Body of pancreas (tissue), 4 donors: ENCODE measurements around the gene MRGPRG. TPM values are rescaled to one million over a fixed set of nuclear protein-coding genes. Genes with fewer than 3 reads are reported as not detected.
"Not testable (repeated sequence)": the region's sequence is repeated elsewhere in the genome, so short reads cannot be mapped to it uniquely, and the experiment has no call there.

Source experiments
- ATAC-seq: fragments of 150-250 bp; one replicate; pipeline ENCODE4 v1.9.1; 2016
- DNase-seq, 4 donors: peaks; one replicate each; pipeline ENCODE4 v3.0.0-alpha.2; 2019
- H3K27ac ChIP-seq, 4 donors: fragments of 200-600 bp; sonication (generic); 1 replicate in 3 of 4; 2 replicates in 1 of 4; pipeline versions ENCODE4 v1.5.1 to v1.6.1; 2016 to 2019; ENCODE audit warnings: mild to moderate bottlenecking in 1 of 4, mixed read lengths in 1 of 4, moderate library complexity in 1 of 4
- H3K27me3 ChIP-seq, 2 donors: fragments of 200-600 bp; sonication (generic); one replicate each; pipeline ENCODE4 v1.6.0; 2016; ENCODE audit warnings: mild to moderate bottlenecking in 1 of 2
- H3K36me3 ChIP-seq, 2 donors: fragments of 200-600 bp; sonication (generic); replicated peaks in 1 of 2; 2 replicates each; pipeline ENCODE4 v1.5.1; 2016; ENCODE audit warnings: low read depth in 2 of 2; ENCODE audit not compliant: insufficient read depth in 1 of 2
- H3K4me1 ChIP-seq: fragments of 200-600 bp; sonication (generic); one replicate; pipeline ENCODE4 v1.6.0; 2016
- H3K4me3 ChIP-seq, 2 donors: fragments of 200-600 bp; sonication (generic); 1 replicate in 1 of 2; 2 replicates in 1 of 2; pipeline ENCODE4 v1.5.1; 2016 to 2019
- H3K9me3 ChIP-seq, 3 donors: fragments of 200-600 bp; sonication (generic); 1 replicate in 2 of 3; 2 replicates in 1 of 3; pipeline ENCODE4 v1.5.1; 2016
- CTCF ChIP-seq, 7 experiments: fragments of 450-650 bp in 4 of 7; fragments of 200-600 bp in 3 of 7; sonication (generic) in 3 of 7; IDR thresholded peaks; one replicate each; pipeline ENCODE4 v1.5.1; 2016 to 2019; ENCODE audit warnings: antibody characterized with exemption in 7 of 7
- POLR2A ChIP-seq, 3 donors: fragments of 450-650 bp; IDR thresholded peaks; one replicate each; pipeline ENCODE4 v1.6.1; 2016; ENCODE audit warnings: antibody characterized with exemption in 3 of 3, mild to moderate bottlenecking in 2 of 3
- WGBS, 2 donors: methylation state at CpG; one replicate each; pipeline ENCODE4 v1.1.5; 2017; 5-methylcytosine and 5-hydroxymethylcytosine counted together
- intact Hi-C: fragments of 100-400 bp; cut with DNase I; formaldehyde crosslinking; loops from one replicate; pipeline ENCODE4 v1.15.1; 2023
- total RNA-seq, 2 donors: library from RNA; depleted of rRNA; stranded (reverse); fragments of >200 nt; gene quantifications; one replicate each; pipeline ENCODE4 v1.1.0, GENCODE V29; 2016

MRGPRG gene
- total RNA-seq, 2 donors from 2014 or later: not detected

DNA sequence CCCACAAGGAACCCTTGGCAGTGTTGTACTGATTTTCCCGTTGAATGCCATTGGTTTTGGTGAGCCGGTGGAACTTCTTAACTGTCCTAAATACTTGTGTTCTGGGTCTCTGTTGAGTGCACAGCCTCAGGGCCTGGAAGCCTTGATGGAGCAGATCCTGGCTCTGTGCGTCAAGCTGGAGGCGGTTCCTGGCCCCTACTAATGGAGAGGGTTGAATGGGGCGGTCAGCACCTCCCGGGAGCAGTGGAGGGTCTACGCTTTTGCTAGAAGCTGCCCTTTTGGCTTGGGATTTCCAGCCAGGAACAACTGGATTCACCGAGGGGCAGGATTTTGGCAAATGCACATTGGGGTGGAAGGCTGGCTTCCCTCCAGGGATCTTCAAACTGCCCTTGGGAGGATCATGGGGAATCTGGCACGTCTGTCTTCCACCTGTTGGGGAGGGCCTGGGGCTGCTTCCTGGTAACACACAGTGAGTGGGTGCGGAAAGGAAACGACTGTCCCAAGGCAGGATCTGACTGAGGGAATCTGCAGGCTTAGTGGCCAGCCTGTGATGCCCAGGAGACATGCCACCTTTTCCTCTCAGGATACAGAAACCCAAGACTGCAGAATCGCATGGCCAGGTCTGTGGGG, 46.6 kb downstream of the MRGPRG start:
- Histone ChIP-seq H3K4me1 (peaks cover 18% of the 10 kb centered on the region), H3K36me3 (no peaks in the 10 kb centered on the region), H3K4me3 (no peak overlapping the region), H3K27ac (no peak overlapping the region), H3K9me3 (no peaks in the 10 kb centered on the region), H3K27me3 (no peaks in the 10 kb centered on the region)
- 70 to 83% methylated on average over 2 to 12 of the region's 12 CpGs for WGBS, 2 donors
- ATAC-seq (no peak), DNase-seq (peak in 1 of 4 donors; percentile 5)
- intact Hi-C loops: no loop called here
- TF ChIP-seq CTCF (IDR thresholded peaks at IDR 0.05) (no peak), POLR2A (IDR thresholded peaks at IDR 0.05) (no peak)

DNA sequence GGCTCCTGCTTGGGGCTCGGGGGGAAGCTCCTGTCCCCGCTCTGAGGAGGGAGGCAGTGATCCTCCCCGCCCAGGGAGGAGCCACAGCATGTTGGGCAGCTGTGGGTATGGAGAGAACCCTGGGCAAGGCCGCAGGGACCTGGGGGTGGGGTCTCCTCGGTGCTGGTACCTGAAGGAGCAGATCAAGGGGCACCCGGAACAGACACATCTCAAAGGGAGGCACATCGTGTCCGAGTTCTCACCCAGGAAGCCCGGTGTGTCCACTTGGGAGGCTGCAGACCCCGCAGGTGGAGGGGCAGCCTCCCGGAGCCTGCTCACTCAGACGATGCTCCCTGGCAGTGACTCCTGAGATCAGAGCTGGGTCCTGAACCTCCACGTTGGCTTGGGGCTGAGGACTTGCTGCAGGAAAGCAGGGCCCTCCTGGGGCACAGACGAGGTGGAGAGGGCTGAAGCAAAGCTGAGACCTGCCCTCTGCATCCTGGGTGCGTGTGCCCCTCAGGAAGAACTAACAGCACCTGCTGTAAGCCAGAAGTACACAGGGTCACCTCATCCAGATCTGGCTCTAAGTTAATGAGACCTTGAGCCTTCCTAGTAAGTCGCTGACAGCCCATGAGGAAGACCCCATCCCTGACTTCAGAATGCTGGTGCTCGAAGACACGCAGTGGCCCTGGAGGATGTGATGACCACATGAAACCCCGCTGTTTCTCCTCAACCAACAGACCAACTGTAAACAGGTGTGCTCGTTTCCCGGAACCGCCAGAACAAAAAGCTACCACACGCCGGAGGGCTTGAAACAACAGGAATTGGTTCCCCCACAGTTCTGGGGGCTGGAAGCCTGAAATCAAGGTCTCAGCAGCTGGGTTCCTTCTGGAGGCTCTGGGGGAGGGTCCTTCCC, 47.6 kb downstream of the MRGPRG start:
- H3K4me3 ChIP-seq: no peak overlapping the region
- WGBS, 2 donors: 79 to 86% methylated on average over 9 to 24 of the region's 24 CpGs
- no peaks in the 10 kb centered on the region for H3K27me3 ChIP-seq
- DNase-seq (peak in 1 of 4 donors; percentile 10), ATAC-seq (no peak)
- TF ChIP-seq POLR2A (IDR thresholded peaks at IDR 0.05): no peak
- no peak for TF ChIP-seq CTCF (IDR thresholded peaks at IDR 0.05)
- H3K36me3 ChIP-seq: no peaks in the 10 kb centered on the region
- H3K27ac ChIP-seq: no peak overlapping the region
- H3K4me1 ChIP-seq: peaks cover 20% of the 10 kb centered on the region
- intact Hi-C loops: no loop called here
- no peaks in the 10 kb centered on the region for H3K9me3 ChIP-seq

- no peaks in the 10 kb centered on the region for H3K9me3 ChIP-seq
- intact Hi-C loops: no loop called here
- H3K27me3 ChIP-seq: no peaks in the 10 kb centered on the region
- H3K4me3 ChIP-seq: no peak overlapping the region
- ATAC-seq (no peak), DNase-seq (peak in 2 of 4 donors; percentile 11 to 48)
- WGBS, 2 donors: 21 to 37% methylated on average over 11 to 16 of the region's 18 CpGs
- H3K4me1 ChIP-seq: peaks cover 28% of the 10 kb centered on the region
- no peak for TF ChIP-seq POLR2A (IDR thresholded peaks at IDR 0.05)
- TF ChIP-seq CTCF (IDR thresholded peaks at IDR 0.05): no peak
- H3K36me3 ChIP-seq: no peaks in the 10 kb centered on the region
- no peak overlapping the region for H3K27ac ChIP-seq
Measured at GRCh38 chr11:3170044-3170755, 48.4 kb downstream of the MRGPRG start.

DNA sequence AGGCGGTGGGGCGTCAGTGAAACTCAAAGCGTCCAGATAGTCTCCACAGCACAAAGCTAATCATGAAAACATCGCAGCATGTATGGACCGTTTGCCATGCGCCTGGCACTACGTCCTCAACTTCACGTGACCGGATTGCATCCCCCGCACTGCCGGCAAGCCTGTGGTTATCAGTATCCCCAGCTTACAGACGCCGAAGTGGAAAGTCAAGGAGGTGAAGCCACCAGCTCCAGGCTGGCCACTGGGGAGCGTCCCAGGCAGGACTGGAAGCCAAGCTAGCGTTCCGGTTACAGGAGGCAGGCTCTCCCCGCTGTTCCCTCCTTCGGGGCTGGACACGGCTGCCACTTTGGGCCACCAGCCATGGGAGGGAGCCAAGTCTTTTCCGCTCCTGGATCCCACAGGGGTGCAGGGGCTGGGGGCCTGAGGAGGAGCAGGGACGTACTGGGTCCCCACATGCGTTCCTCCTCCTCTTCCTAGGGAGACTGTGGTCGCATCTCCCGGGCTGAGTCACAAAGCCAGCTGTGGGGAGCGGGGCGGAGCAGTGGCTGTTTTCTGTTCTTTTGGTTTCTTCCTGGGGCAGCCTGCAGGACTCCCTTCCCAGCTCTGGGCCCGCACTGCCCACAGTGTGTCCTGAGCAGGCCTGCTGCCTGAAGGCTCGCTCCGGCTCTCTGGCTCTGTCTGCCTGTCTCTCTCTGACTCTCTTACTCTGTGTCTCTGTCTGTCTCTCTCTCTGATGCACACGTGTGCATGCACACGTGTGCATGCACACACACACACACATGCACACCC, 49.2 kb downstream of the MRGPRG start:
- TF ChIP-seq CTCF (IDR thresholded peaks at IDR 0.05) (no peak), POLR2A (IDR thresholded peaks at IDR 0.05) (peak in 2 of 3 donors; percentile 9 to 12)
- intact Hi-C loops: no loop called here
- Histone ChIP-seq H3K4me3 (no peak overlapping the region), H3K4me1 (peaks cover 30% of the 10 kb centered on the region), H3K9me3 (no peaks in the 10 kb centered on the region), H3K27ac (no peak overlapping the region), H3K36me3 (no peaks in the 10 kb centered on the region), H3K27me3 (no peaks in the 10 kb centered on the region)
- ATAC-seq (peak; percentile 27), DNase-seq (peak; percentile 38 to 65 (median 52))
- WGBS, 2 donors: 7 to 14% methylated on average over 11 to 31 of the region's 31 CpGs

GRCh38 chr11:3168742-3169254, 49.8 kb downstream of the MRGPRG start:
- H3K27me3 ChIP-seq, H3K4me3 ChIP-seq, H3K9me3 ChIP-seq, H3K36me3 ChIP-seq, ATAC-seq, intact Hi-C loops, H3K27ac ChIP-seq: not testable (repeated sequence)
- WGBS, 2 donors: 72 to 81% methylated on average over 9 to 17 of the region's 17 CpGs
- H3K4me1 ChIP-seq: peaks cover 36% of the 10 kb centered on the region
- DNase-seq: peak in 1 of 4 donors; percentile 10
